IMR-90 (cell line): ENCODE measurements around the gene ME3. TPM values are rescaled to one million over a fixed set of nuclear protein-coding genes. Genes with fewer than 3 reads are reported as not detected.

Experiments used
- ATAC-seq: fragments of 200-7000 bp; cut with Tn5 transposase; 2 replicates; pipeline ENCODE4 v1.9.1; 2020; ENCODE audit warnings: low read depth, mild to moderate bottlenecking, moderate library complexity
- BruUV-seq: library from RNA; stranded (reverse); fragments of 400-500 nt; replicated peaks from 2 replicates; lab custom pipeline; 2021; lab: Mats Ljungman, UMichigan
- CTCF ChIA-PET: fragments of 300-600 bp; formaldehyde crosslinking; extraction: SDS; loops from one replicate; lab custom pipeline; 2021; ENCODE audit warnings: antibody characterized with exemption; lab: Yijun Ruan, JAX
- POLR2A ChIA-PET: fragments of 300-600 bp; sonication (Branson Sonifier 250); formaldehyde crosslinking; loops from one replicate; lab custom pipeline; 2022; ENCODE audit warnings: antibody characterized with exemption; ENCODE audit not compliant: unreplicated experiment; lab: Charles Lee
- DNase-seq: peaks from one replicate; pipeline ENCODE4 v3.0.0; 2013
- H2AFZ ChIP-seq: replicated peaks from 2 replicates; pipeline ENCODE3; 2013; ENCODE audit warnings: low read length, mild to moderate bottlenecking; ENCODE audit not compliant: poor library complexity
- H2AK5ac ChIP-seq: 2 replicates; pipeline ENCODE4 v1.6.1; 2013; ENCODE audit warnings: low read depth, low read length, inconsistent platforms
- H2AK9ac ChIP-seq: replicated peaks from 2 replicates; pipeline ENCODE3; 2013; ENCODE audit warnings: mild to moderate bottlenecking, low read depth, low read length, moderate library complexity; ENCODE audit not compliant: poor library complexity
- H2BK120ac ChIP-seq: 2 replicates; pipeline ENCODE4 v1.6.1; 2013; ENCODE audit warnings: low read depth, low read length, inconsistent platforms
- H2BK15ac ChIP-seq: 3 replicates; pipeline ENCODE4 v1.6.1; 2013; ENCODE audit warnings: low read depth, low read length, inconsistent platforms
- H2BK20ac ChIP-seq: 2 replicates; pipeline ENCODE4 v1.6.1; 2013; ENCODE audit warnings: low read depth, mild to moderate bottlenecking, inconsistent platforms, low read length, moderate library complexity
- H2BK5ac ChIP-seq: 2 replicates; pipeline ENCODE4 v1.6.1; 2013; ENCODE audit warnings: mild to moderate bottlenecking, low read depth, low read length, inconsistent platforms; ENCODE audit not compliant: poor library complexity, severe bottlenecking
- H3K14ac ChIP-seq: replicated peaks from 2 replicates; pipeline ENCODE4 v1.6.1; 2013; ENCODE audit warnings: low read depth, low read length, inconsistent platforms
- H3K18ac ChIP-seq: 2 replicates; pipeline ENCODE4 v1.6.1; 2013; ENCODE audit warnings: low read depth, low read length, control low read depth
- H3K23ac ChIP-seq: 2 replicates; pipeline ENCODE4 v1.6.1; 2013; ENCODE audit warnings: low read depth, low read length, inconsistent platforms
- H3K27ac ChIP-seq: 2 replicates; pipeline ENCODE4 v1.5.1; 2013; ENCODE audit warnings: mild to moderate bottlenecking, control low read depth, low read length; ENCODE audit not compliant: insufficient read depth
- H3K27me3 ChIP-seq: 2 replicates; pipeline ENCODE4 v1.6.1; 2013; ENCODE audit warnings: low read length; ENCODE audit not compliant: control insufficient read depth, insufficient read depth
- H3K36me3 ChIP-seq: 2 replicates; pipeline ENCODE4 v1.6.1; 2013; ENCODE audit warnings: low read length, mixed read lengths; ENCODE audit not compliant: control insufficient read depth, insufficient read depth
- H3K4ac ChIP-seq: 2 replicates; pipeline ENCODE4 v1.6.1; 2013; ENCODE audit warnings: low read depth, low read length, inconsistent platforms
- H3K4me1 ChIP-seq: 2 replicates; pipeline ENCODE4 v1.6.1; 2013; ENCODE audit warnings: low read length, mixed read lengths; ENCODE audit not compliant: control insufficient read depth, insufficient read depth
- H3K4me2 ChIP-seq: 2 replicates; pipeline ENCODE4 v1.6.1; 2013; ENCODE audit warnings: low read depth, mild to moderate bottlenecking, control low read depth, low read length, moderate library complexity
- H3K4me3 ChIP-seq: 2 replicates; pipeline ENCODE4 v1.5.1; 2013; ENCODE audit warnings: low read depth, mild to moderate bottlenecking, control low read depth, low read length, moderate library complexity; ENCODE audit not compliant: insufficient read depth
- H3K56ac ChIP-seq: 2 replicates; pipeline ENCODE4 v1.6.1; 2013; ENCODE audit warnings: low read length, inconsistent platforms; ENCODE audit not compliant: insufficient read depth; ENCODE audit errors: extremely low read depth
- H3K79me1 ChIP-seq, 2 experiments: 2 replicates each; pipeline ENCODE4 v1.6.1; 2013; ENCODE audit warnings: low read length in 2 of 2, inconsistent platforms in 1 of 2, low read depth in 1 of 2
- H3K9ac ChIP-seq: 2 replicates; pipeline ENCODE4 v1.6.1; 2013; ENCODE audit warnings: low read depth, low read length, control low read depth
- H3K9me1 ChIP-seq: 2 replicates; pipeline ENCODE4 v1.6.1; 2013; ENCODE audit warnings: low read length, inconsistent platforms; ENCODE audit not compliant: insufficient read depth
- H3K9me3 ChIP-seq: 2 replicates; pipeline ENCODE4 v1.6.1; 2013; ENCODE audit warnings: low read length; ENCODE audit not compliant: control insufficient read depth, insufficient read depth
- H4K20me1 ChIP-seq: 2 replicates; pipeline ENCODE4 v1.6.1; 2013; ENCODE audit warnings: low read length, inconsistent platforms; ENCODE audit not compliant: insufficient read depth
- H4K5ac ChIP-seq: 2 replicates; pipeline ENCODE4 v1.6.1; 2013; ENCODE audit warnings: mild to moderate bottlenecking, low read depth, low read length, control low read depth
- H4K8ac ChIP-seq, 2 experiments: 2 replicates each; pipeline ENCODE4 v1.6.1; 2013; ENCODE audit warnings: low read depth in 2 of 2, low read length in 2 of 2, control low read depth in 1 of 2, inconsistent platforms in 1 of 2
- H4K91ac ChIP-seq: 2 replicates; pipeline ENCODE4 v1.6.1; 2013; ENCODE audit warnings: low read depth, low read length, inconsistent platforms; ENCODE audit not compliant: insufficient read depth
- BHLHE40 ChIP-seq: fragments of 150-350 bp; IDR thresholded peaks from 2 replicates; pipeline ENCODE4 v1.6.1; 2016; ENCODE audit warnings: mild to moderate bottlenecking, low read depth, low read length
- CEBPB ChIP-seq: IDR thresholded peaks from 2 replicates; pipeline ENCODE4 v1.6.1; 2012; ENCODE audit warnings: low read depth, low read length, improper control_type of control experiment
- CHD1 ChIP-seq: IDR thresholded peaks from 2 replicates; pipeline ENCODE4 v1.6.1; 2012; ENCODE audit warnings: low read depth, low read length, improper control_type of control experiment
- FOS ChIP-seq: fragments of 150-350 bp; IDR thresholded peaks from 2 replicates; pipeline ENCODE4 v1.6.1; 2016; ENCODE audit warnings: low read depth, low read length
- MAFK ChIP-seq: IDR thresholded peaks from 2 replicates; pipeline ENCODE4 v1.6.1; 2012; ENCODE audit warnings: low read depth, low read length, improper control_type of control experiment
- MAZ ChIP-seq: IDR thresholded peaks from 2 replicates; pipeline ENCODE4 v1.6.1; 2012; ENCODE audit warnings: low read depth, mild to moderate bottlenecking, low read length, improper control_type of control experiment, moderate library complexity, borderline replicate concordance
- MXI1 ChIP-seq: IDR thresholded peaks from 2 replicates; pipeline ENCODE4 v1.6.1; 2012; ENCODE audit warnings: low read depth, mild to moderate bottlenecking, low read length, moderate library complexity, borderline replicate concordance
- NFE2L2 ChIP-seq: fragments of 150-350 bp; IDR thresholded peaks from 2 replicates; pipeline ENCODE4 v1.6.1; 2016; ENCODE audit warnings: low read depth, mild to moderate bottlenecking, low read length
- POLR2A ChIP-seq: IDR thresholded peaks from 2 replicates; pipeline ENCODE4 v1.6.1; 2012; ENCODE audit warnings: mild to moderate bottlenecking, low read depth, low read length
- RAD21 ChIP-seq: IDR thresholded peaks from 2 replicates; pipeline ENCODE4 v1.6.1; 2012; ENCODE audit warnings: low read length, improper control_type of control experiment
- RCOR1 ChIP-seq: IDR thresholded peaks from 2 replicates; pipeline ENCODE4 v1.6.1; 2012; ENCODE audit warnings: mild to moderate bottlenecking, low read length, improper control_type of control experiment; ENCODE audit not compliant: insufficient replicate concordance
- RFX5 ChIP-seq: IDR thresholded peaks from 2 replicates; pipeline ENCODE4 v1.8.0; 2012; ENCODE audit warnings: low read depth, mild to moderate bottlenecking, low read length, moderate library complexity
- SMC3 ChIP-seq: fragments of 150-350 bp; IDR thresholded peaks from 2 replicates; pipeline ENCODE4 v1.6.1; 2016; ENCODE audit warnings: low read depth, mild to moderate bottlenecking, antibody characterized with exemption, low read length, moderate library complexity
- dilution Hi-C: fragments of 300-500 bp; cut with HindIII; formaldehyde crosslinking; loops from one replicate; pipeline ENCODE4 v1.14.3; 2018; ENCODE audit warnings: low sequenced_read_pairs; ENCODE audit not compliant: unreplicated experiment
- in situ Hi-C: fragments of 300-500 bp; cut with MboI; formaldehyde crosslinking; loops from 3 replicates; pipeline ENCODE4 v1.14.3; 2019; ENCODE audit warnings: low sequenced_read_pairs, inconsistent platforms, mixed read lengths
- intact Hi-C: fragments of 100-400 bp; cut with micrococcal nuclease; formaldehyde crosslinking; loops from 2 replicates; pipeline ENCODE4 v1.10.0; 2022
- polyA plus RNA-seq, 3 experiments: library from polyadenylated mRNA; depleted of rRNA; stranded (reverse); fragments of >200 nt; gene quantifications; 2 replicates each; pipeline ENCODE4 v1.2.3, GENCODE V29; 2012; ENCODE audit warnings: low replicate concordance in 1 of 3
- total RNA-seq: library from RNA; depleted of rRNA; stranded (reverse); fragments of >200 nt; gene quantifications from 2 replicates; pipeline ENCODE4 v1.2.3, GENCODE V29; 2012
- TF ChIP-seq, protein P1 (sequence below): conservative IDR thresholded peaks from 2 replicates; pipeline ENCODE4 v1.5.1; 2012; ENCODE audit warnings: mild to moderate bottlenecking, low read depth, low read length, improper control_type of control experiment
- TF ChIP-seq, protein P2 (sequence below): fragments of 150-350 bp; IDR thresholded peaks from 2 replicates; pipeline ENCODE4 v1.6.1; 2017; ENCODE audit warnings: mild to moderate bottlenecking, antibody characterized with exemption, low read length, low read depth
- TF ChIP-seq, protein P3 (sequence below): fragments of 150-350 bp; IDR thresholded peaks from 2 replicates; pipeline ENCODE4 v1.6.1; 2016; ENCODE audit warnings: low read depth, mild to moderate bottlenecking, low read length, moderate library complexity, borderline replicate concordance

ME3 gene
- total and polyA plus RNA-seq, 2 of the 4 experiments (the other 2 are of a cell fraction): 7.8 to 9.0 TPM

DNA sequence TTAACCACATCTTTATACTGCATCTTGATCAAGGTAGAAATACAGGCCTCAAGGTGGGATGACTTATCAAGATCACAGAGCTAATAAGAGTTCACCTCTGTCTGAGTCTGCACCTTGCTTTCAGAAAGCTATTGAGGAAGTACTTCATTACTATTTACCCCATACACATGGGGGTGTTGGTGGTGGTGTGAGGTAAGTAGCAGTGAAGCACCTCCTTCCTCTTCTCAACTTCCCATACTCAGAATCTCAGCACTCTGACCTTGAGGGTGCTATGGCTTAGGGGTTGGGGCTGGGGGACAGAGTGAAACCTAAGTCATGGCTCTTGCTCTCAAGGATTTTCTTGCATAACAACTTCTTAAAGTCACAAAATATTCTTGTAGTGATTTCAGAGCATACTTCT, 56.9 kb downstream of the ME3 start:
- ATAC-seq (no peak), DNase-seq (no peak)
- Histone ChIP-seq H2BK5ac (no peak overlapping the region), H3K23ac (no peak overlapping the region), H3K4me1 (peaks cover 3% of the 10 kb centered on the region), H4K91ac (no peak overlapping the region), H2BK20ac (no peak overlapping the region), H3K79me1 (no peaks in the 10 kb centered on the region), H3K9me3 (peaks cover 6% of the 10 kb centered on the region), H3K27me3 (peaks cover 4% of the 10 kb centered on the region), H4K8ac (no peak overlapping the region), H3K18ac (no peak overlapping the region), H4K20me1 (no peaks in the 10 kb centered on the region), H3K4me3 (no peak overlapping the region), H2BK120ac (no peak overlapping the region), H3K4me2 (no peak overlapping the region), H3K9ac (no peak overlapping the region), H3K56ac (no peak overlapping the region), H3K14ac (no peak overlapping the region), H2AFZ (no peak overlapping the region), H3K27ac (no peak overlapping the region), H4K5ac (no peak overlapping the region), H2AK5ac (no peak overlapping the region), H3K36me3 (no peaks in the 10 kb centered on the region), H2AK9ac (no peak overlapping the region), H3K4ac (no peak overlapping the region), H2BK15ac (no peak overlapping the region), H3K9me1 (peaks cover 3% of the 10 kb centered on the region; the same call in 1 of the 2 replicates)
- ChIA-PET POLR2A (no interaction called here), CTCF (interaction anchor here (0.7 kb wide), 1 partner anchor 134 kb away, joined by 3 read pairs; no protein-coding TSS in a partner anchor)
- in situ Hi-C loops: loop anchor here (25.0 kb wide), 1 partner anchor 672 kb away; no protein-coding TSS in a partner anchor
- TF ChIP-seq, protein P1, sequence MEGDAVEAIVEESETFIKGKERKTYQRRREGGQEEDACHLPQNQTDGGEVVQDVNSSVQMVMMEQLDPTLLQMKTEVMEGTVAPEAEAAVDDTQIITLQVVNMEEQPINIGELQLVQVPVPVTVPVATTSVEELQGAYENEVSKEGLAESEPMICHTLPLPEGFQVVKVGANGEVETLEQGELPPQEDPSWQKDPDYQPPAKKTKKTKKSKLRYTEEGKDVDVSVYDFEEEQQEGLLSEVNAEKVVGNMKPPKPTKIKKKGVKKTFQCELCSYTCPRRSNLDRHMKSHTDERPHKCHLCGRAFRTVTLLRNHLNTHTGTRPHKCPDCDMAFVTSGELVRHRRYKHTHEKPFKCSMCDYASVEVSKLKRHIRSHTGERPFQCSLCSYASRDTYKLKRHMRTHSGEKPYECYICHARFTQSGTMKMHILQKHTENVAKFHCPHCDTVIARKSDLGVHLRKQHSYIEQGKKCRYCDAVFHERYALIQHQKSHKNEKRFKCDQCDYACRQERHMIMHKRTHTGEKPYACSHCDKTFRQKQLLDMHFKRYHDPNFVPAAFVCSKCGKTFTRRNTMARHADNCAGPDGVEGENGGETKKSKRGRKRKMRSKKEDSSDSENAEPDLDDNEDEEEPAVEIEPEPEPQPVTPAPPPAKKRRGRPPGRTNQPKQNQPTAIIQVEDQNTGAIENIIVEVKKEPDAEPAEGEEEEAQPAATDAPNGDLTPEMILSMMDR: no peak
- TF ChIP-seq MAFK: no peak
- TF ChIP-seq FOS: no peak
- no peak for TF ChIP-seq RCOR1
- no peak for TF ChIP-seq RAD21
- TF ChIP-seq CEBPB: no peak
- TF ChIP-seq, protein P2, sequence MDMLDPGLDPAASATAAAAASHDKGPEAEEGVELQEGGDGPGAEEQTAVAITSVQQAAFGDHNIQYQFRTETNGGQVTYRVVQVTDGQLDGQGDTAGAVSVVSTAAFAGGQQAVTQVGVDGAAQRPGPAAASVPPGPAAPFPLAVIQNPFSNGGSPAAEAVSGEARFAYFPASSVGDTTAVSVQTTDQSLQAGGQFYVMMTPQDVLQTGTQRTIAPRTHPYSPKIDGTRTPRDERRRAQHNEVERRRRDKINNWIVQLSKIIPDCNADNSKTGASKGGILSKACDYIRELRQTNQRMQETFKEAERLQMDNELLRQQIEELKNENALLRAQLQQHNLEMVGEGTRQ: no peak
- no peak for TF ChIP-seq NFE2L2
- TF ChIP-seq MXI1: no peak
- TF ChIP-seq RFX5: no peak
- TF ChIP-seq SMC3: no peak
- TF ChIP-seq BHLHE40: no peak
- TF ChIP-seq MAZ: no peak
- no peak for TF ChIP-seq POLR2A
- no peak for TF ChIP-seq CHD1
- TF ChIP-seq, protein P3, sequence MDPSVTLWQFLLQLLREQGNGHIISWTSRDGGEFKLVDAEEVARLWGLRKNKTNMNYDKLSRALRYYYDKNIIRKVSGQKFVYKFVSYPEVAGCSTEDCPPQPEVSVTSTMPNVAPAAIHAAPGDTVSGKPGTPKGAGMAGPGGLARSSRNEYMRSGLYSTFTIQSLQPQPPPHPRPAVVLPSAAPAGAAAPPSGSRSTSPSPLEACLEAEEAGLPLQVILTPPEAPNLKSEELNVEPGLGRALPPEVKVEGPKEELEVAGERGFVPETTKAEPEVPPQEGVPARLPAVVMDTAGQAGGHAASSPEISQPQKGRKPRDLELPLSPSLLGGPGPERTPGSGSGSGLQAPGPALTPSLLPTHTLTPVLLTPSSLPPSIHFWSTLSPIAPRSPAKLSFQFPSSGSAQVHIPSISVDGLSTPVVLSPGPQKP: no peak
- intact Hi-C loops: no loop called here
- dilution Hi-C loops: no loop called here
- BruUV-seq: no TSS peak
